ENCODE results near the gene FAM81B. TPM values are rescaled to one million over a fixed set of nuclear protein-coding genes. Genes with fewer than 3 reads are reported as not detected.

Gene FAM81B
- total RNA-seq, 4 donors from 2014 or later, result not detected

DNA sequence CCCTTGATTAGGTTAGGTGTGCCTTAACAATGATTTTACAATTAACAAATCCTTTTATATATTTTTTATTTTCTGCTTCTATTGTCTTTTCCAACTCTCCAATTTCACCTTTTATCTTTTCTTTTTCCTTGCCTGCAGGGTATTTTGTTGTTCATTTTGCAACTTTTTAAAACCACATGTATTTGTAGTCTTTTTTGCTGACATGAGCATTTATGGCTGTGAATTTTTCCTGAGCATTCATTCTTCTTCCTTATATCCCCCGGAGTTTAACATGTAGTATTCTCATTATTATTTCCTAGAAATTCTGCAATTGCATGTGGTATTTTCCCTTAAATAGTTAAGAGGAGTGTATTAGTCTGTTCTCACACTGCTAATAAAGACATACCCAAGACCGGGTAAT lies 41.6 kb downstream of the FAM81B start:
- ATAC-seq, result no peak
- H3K27ac ChIP-seq, result no peak overlapping the region
- H3K36me3 ChIP-seq, result no peaks in the 10 kb centered on the region
- peaks cover 0 to 11% (median 0%) of the 10 kb centered on the region in 3 donors for H3K9me3 ChIP-seq
- no peaks in the 10 kb centered on the region for H3K27me3 ChIP-seq
- WGBS, 2 donors (ENCODE audit: low coverage in 1 of 2), result 84 to 100% methylated on average over 1 to 2 of the region's 2 CpGs
- no peak overlapping the region for H3K4me3 ChIP-seq
- no peaks in the 10 kb centered on the region for H3K4me1 ChIP-seq
- no peak for TF ChIP-seq CTCF (IDR thresholded peaks at IDR 0.05)
- TF ChIP-seq EP300 (IDR thresholded peaks at IDR 0.05), result no peak
- TF ChIP-seq POLR2A (IDR thresholded peaks at IDR 0.05), result no peak
- no peak for TF ChIP-seq POLR2AphosphoS5 (IDR thresholded peaks at IDR 0.05)

GRCh38 chr5:95439801-95440493 lies 48.8 kb downstream of the FAM81B start:
- Histone ChIP-seq H3K36me3 (no peaks in the 10 kb centered on the region), H3K4me1 (no peaks in the 10 kb centered on the region), H3K27me3 (no peaks in the 10 kb centered on the region), H3K4me3 (no peak overlapping the region), H3K9me3 (no peaks in the 10 kb centered on the region), H3K27ac (no peak overlapping the region)
- no peak for TF ChIP-seq CTCF (IDR thresholded peaks at IDR 0.05)
- no peak for TF ChIP-seq EP300 (IDR thresholded peaks at IDR 0.05)
- no peak for TF ChIP-seq POLR2AphosphoS5 (IDR thresholded peaks at IDR 0.05)
- no peak for TF ChIP-seq POLR2A (IDR thresholded peaks at IDR 0.05)
- ATAC-seq, result no peak
- WGBS, 2 donors (ENCODE audit: low coverage in 1 of 2), result 25 to 42% methylated on average over 6 of the region's 6 CpGs

GRCh38 chr5:95440825-95441224 lies 49.7 kb downstream of the FAM81B start:
- WGBS, 2 donors (ENCODE audit: low coverage in 1 of 2), result 44% methylated on average over 10 of the region's 10 CpGs; no CpG with 5 or more reads in 1 of the 2 donors
- H3K27ac ChIP-seq, result no peak overlapping the region

GRCh38 chr5:95441636-95442035 lies 50.5 kb downstream of the FAM81B start:
- no peak for ATAC-seq
- Histone ChIP-seq H3K36me3 (no peaks in the 10 kb centered on the region), H3K4me1 (no peaks in the 10 kb centered on the region), H3K4me3 (no peak overlapping the region), H3K9me3 (no peaks in the 10 kb centered on the region), H3K27me3 (no peaks in the 10 kb centered on the region), H3K27ac (no peak overlapping the region)
- 60 to 69% methylated on average over 2 of the region's 2 CpGs for WGBS, 2 donors (ENCODE audit: low coverage in 1 of 2)
- no peak for TF ChIP-seq POLR2A (IDR thresholded peaks at IDR 0.05)
- no peak for TF ChIP-seq CTCF (IDR thresholded peaks at IDR 0.05)
- TF ChIP-seq POLR2AphosphoS5 (IDR thresholded peaks at IDR 0.05), result no peak
- TF ChIP-seq EP300 (IDR thresholded peaks at IDR 0.05), result no peak

More at GRCh38 chr5:95440825-95441224, 49.7 kb downstream of the FAM81B start:
- ATAC-seq, result no peak
- Histone ChIP-seq H3K4me1 (no peaks in the 10 kb centered on the region), H3K36me3 (no peaks in the 10 kb centered on the region), H3K27me3 (no peaks in the 10 kb centered on the region), H3K9me3 (no peaks in the 10 kb centered on the region), H3K4me3 (no peak overlapping the region)
- TF ChIP-seq EP300 (IDR thresholded peaks at IDR 0.05), result no peak
- no peak for TF ChIP-seq CTCF (IDR thresholded peaks at IDR 0.05)
- TF ChIP-seq POLR2A (IDR thresholded peaks at IDR 0.05), result no peak
- no peak for TF ChIP-seq POLR2AphosphoS5 (IDR thresholded peaks at IDR 0.05)

DNA sequence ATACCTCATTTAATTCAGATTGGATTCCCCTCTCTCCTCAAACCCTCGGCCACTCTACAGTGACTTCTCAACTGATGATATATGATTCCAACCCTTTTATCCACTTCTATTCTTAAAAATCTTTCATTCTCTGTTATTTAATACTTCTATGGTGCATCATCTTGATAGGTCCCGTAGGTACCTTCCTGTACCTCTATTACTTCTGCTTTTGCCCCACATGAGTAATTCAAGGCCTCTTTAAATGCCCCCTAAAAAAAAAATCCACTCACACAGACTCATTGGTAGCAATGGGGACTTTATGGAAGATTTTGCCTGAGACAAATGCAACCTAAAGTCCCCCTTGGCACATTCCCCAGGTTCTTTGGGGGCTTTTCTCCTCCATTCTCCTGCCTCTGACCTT lies 54.3 kb downstream of the FAM81B start:
- Histone ChIP-seq H3K9me3 (no peaks in the 10 kb centered on the region), H3K4me1 (no peaks in the 10 kb centered on the region), H3K27ac (no peak overlapping the region), H3K27me3 (no peaks in the 10 kb centered on the region), H3K36me3 (no peaks in the 10 kb centered on the region), H3K4me3 (no peak overlapping the region)
- WGBS, 2 donors (ENCODE audit: low coverage in 1 of 2), result 60 to 86% methylated on average over 1 to 2 of the region's 2 CpGs
- no peak for ATAC-seq
- TF ChIP-seq EP300 (IDR thresholded peaks at IDR 0.05), result no peak
- TF ChIP-seq CTCF (IDR thresholded peaks at IDR 0.05), result no peak
- TF ChIP-seq POLR2AphosphoS5 (IDR thresholded peaks at IDR 0.05), result no peak
- TF ChIP-seq POLR2A (IDR thresholded peaks at IDR 0.05), result no peak
